ENCODE measurements around the gene LIG1.

Gene LIG1

GRCh38 chr19:48181505-48181904 lies 11.4 kb upstream of the LIG1 start:
- no peak for DNase-seq

GRCh38 chr19:48176226-48176625 lies 6.1 kb upstream of the LIG1 start:
- DNase-seq = no peak

DNA sequence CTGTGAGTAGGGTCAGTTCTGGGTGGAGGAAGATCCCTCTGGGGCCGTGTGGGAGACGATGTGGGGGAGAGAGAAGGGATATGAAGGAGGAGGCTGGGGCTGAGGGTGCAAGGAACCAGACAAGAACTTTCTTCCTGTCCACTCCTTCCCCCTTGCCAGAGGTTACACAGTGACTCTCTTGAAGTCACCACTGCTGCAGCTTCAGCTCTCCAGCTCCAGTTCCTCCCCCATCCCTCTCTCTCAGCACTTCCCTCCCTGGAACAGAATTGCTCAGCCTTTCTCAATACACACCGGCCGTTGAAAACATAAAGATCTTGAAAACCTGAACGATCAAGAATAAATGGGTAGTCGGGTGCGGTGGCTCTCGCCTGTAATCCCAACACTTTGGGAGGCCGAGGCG lies 5.4 kb upstream of the LIG1 start:
- DNase-seq = no peak

GRCh38 chr19:48174445-48175030 lies 4.4 kb upstream of the LIG1 start:
- no peak for DNase-seq

GRCh38 chr19:48171710-48172109 lies 1.6 kb upstream of the LIG1 start:
- DNase-seq = no peak

- DNase-seq = no peak
Observed at GRCh38 chr19:48170817-48171347, 738 bp upstream of the LIG1 start.

- DNase-seq = peak; percentile 65
Observed at GRCh38 chr19:48169578-48169938, 586 bp downstream of the LIG1 start.

DNA sequence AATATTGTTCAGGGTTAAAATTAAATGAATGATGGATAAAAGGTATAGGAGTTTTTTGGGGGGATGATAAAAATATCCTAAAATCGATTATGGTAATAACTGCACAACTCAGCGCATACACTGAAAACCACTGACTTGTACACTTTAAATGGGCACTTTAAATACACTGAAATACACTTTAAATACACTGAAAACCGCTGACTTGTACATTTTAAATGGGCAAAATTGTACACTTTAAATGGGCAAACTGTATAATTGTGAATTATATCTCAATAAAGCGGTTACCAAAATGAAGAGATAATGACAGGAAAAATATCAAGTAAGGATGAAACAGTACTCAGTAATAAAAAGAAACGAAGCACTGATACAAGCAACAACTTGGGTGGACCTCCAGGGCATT lies 1.5 kb downstream of the LIG1 start:
- DNase-seq = no peak

DNA sequence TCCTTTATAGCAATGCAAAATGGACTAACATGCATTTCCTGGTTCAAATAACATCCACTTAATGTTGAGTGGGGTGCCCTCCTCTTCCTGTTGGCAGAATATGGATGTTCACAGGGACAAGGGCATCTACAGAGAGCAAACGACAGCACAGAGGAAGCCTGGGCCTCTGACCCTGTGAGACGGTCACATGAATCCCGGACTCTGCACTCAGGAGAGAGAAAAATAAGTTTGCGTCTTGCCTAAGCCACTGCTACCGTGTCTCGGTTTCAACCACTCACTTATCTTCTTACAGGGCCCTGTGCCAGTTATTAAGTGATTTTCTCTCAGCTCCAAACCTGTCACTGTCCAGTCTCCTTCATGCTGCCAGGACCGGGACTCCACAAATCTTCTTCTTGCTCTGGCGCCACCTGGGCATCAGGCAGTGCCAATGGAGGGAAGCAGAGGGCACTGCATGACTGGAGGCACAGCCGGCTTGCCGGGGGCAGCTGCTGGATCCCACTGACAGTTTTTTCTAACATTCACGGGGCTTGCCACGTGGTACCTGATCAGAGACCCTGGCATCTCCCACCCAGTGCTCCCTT lies 11.8 kb downstream of the LIG1 start:
- DNase-seq = no peak

GRCh38 chr19:48154003-48154402 lies 16.1 kb downstream of the LIG1 start:
- DNase-seq = no peak

GRCh38 chr19:48152551-48152950 lies 17.6 kb downstream of the LIG1 start:
- peak; percentile 55 for DNase-seq

DNA sequence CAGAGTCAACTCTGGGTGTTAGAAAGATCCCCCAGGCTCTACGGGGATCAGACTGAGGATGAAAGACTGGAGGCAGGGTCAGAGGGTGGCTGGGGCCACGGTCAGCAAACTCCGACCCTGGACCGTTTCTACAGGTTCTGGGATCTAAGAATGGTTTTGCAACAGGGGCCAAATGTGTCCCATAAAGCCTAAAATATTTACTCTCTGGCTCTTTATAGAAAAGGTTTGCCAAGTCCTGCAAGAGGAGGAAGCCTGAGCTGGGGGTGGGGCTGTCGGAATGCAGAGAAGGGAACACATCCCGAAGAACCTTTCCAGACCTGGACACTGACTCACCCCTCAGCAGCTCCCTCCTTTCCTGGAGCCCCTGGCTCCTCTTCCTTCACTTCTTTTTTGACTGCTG lies 20.7 kb downstream of the LIG1 start:
- peak; percentile 6 for DNase-seq

- no peak for DNase-seq
Observed at GRCh38 chr19:48148576-48148975, 21.6 kb downstream of the LIG1 start.

DNA sequence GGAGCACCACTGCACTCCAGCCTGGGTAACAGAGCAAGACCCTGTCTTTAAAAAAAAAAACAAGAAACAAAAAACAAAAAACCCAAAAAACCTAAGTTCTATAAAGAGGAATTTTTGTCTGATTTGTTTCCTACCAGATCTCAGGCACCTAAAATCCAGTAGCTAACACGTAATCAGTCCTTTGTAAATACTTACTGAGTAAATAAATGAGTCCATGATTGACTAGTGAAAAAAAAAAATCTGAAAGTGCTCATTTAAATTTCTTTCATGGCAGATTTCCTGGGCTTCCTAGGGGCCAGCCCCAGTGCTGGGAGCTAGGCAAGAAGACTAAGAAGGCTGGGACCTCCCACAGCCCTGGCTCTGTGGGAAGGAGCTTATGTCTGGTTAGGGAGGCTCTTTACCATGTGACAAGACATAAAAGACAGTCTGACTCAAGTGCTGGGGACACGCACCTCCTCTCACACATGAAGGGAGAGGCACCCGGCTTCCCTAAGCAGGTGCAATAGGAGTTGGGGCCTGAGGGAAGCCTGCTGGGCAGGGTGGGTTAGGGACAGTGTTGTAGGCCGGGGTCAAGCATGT lies 22.5 kb downstream of the LIG1 start:
- no peak for DNase-seq

DNA sequence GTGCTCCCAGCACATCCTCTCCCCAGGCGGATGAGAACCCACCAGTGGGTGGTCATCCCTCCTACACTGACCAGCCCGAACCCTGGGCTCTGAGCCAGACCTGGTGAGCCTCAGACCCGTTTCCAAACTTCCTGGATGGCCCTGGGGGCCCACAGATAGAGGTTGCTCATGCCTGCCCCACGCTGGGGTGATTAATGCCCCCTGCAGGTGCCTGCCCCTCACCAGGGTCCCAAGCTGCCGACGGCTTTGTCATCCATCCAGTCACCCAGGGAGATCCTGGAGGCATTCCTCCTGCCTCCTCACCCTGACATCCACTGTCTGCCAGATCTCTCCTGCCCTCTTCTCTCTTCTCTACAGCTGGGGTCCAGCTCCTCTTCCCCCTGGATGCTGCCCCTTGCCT lies 31.1 kb downstream of the LIG1 start:
- no peak for DNase-seq

DNA sequence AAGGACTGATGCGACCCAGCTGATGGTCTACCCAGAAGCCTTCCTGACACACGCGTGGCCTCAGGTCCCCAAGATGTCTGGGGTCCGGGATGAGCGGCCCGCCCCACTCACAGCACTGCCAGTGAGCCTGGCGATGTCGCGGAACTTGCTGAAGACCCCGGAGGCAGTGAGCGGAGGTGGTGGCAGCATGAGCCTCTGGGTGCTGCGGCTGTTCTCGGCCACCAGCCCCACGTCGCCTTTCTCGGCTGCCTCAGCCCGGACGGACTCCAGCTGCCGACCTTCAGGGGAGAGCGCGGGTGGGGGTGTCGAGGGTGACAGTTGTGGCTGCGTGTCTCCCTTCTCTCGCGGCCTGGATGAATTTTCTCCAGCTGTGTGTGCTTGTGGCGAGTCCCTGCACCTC lies 32.7 kb downstream of the LIG1 start:
- DNase-seq = no peak

- no peak for DNase-seq
Observed at GRCh38 chr19:48136547-48136946, 33.6 kb downstream of the LIG1 start.

GRCh38 chr19:48135411-48135810 lies 34.7 kb downstream of the LIG1 start:
- DNase-seq = peak; percentile 10

- DNase-seq = no peak
Observed at GRCh38 chr19:48133094-48133493, 37.0 kb downstream of the LIG1 start.

DNA sequence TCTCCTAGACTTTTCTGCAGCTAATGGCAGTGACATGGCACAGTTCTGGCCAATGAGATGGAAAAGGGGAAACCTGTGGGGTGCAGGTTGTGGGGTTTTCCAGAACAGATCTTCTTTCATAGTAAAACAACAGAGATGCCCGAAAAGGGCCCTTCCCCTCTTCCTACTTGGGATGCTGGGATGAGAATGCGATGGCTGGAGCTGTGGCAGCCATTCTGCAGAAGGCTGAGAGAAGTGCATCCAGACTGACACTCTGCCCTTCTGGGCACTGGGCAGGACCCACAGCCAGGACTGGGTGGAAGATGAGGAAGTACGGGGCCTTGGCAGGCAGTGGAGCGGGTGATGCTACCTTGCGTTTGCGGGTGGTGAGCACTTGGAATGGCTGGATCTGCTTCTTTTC lies 42.6 kb downstream of the LIG1 start:
- no peak for DNase-seq

DNA sequence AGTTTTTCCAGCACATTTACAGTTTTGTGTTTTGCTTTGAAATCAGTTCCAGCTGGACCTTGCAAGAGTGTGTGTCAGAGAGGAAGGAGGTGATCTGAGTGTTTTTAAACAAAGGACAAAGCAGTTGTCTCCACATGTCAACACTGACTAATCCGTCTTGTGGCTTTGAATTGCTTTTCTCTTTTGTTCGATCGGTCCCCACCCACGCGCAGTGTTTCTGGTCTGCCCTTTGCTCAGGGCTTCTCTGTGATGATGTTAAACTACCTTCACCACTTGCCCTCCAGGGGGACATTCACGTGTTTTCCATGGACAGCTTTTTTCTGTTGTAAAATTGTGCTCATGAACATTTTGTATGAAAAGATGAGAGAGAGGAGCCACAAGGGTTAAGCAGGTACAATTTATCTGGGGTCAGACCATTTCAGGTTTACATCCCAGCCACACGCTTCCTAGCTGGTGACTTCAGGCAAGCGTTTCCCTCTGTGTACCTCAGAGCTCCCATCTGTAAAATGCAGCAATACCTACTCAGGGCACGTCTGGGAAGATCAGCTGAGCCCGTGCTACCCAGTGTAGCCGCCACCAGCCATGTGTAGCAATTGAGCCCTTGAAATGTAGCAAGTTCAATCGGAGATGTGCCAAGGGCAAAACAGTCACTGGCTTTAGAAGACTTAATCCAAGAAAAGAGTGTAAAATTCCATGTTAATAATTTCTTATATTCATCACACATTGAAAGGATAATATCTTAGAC lies 46.1 kb downstream of the LIG1 start:
- peak; percentile 44 for DNase-seq

DNA sequence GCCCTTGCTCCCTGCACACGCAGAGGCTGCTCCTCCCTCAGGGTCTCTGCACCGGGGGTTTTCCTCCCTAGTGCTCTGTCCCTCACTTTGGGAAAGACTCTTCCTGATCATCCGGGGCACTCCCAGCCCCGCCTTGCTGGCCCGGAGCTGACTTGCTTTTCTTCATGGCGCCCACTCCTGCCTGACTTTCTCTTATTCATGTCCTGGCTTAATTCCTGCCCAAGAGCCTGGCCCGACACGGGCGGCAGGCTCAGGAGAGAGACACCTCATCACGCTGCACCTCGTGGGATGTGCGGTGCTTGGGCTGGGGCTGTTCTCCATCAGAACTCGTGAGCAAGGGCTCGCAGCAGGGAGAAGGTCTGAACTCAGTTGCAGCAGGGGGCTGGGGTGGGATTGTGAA lies 47.7 kb downstream of the LIG1 start:
- DNase-seq = no peak

DNA sequence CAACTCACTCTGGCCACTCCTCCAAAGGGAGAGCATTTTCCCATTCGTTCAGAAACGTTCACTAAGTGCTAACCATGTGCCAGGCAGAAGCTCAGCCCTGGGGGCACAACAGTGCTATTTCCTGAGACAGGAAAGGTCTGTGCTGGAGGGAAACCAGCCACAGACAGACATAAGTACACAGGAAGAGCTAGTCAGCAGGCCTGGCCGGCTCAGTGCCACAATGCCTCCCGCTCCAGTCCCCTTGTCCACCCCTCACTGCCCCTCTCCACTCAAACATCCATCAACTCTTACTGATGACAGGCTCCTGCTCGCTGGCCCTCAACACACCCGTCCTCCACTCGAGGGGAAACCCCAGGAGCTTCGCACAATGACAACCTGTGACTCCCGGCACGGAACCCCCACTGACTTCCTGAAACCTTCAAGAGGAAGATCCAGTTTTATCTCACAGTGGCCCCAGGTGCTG lies 48.2 kb downstream of the LIG1 start:
- DNase-seq = no peak

GRCh38 chr19:48121066-48121465 lies 49.1 kb downstream of the LIG1 start:
- no peak for DNase-seq

Data from fibroblast of skin of right biceps (primary cell).